ENCODE measurements around the gene TMEM270. TPM values are rescaled to one million over a fixed set of nuclear protein-coding genes. Genes with fewer than 3 reads are reported as not detected.

The TMEM270 gene, protein sequence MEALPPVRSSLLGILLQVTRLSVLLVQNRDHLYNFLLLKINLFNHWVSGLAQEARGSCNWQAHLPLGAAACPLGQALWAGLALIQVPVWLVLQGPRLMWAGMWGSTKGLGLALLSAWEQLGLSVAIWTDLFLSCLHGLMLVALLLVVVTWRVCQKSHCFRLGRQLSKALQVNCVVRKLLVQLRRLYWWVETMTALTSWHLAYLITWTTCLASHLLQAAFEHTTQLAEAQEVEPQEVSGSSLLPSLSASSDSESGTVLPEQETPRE
- not detected for total RNA-seq

DNA sequence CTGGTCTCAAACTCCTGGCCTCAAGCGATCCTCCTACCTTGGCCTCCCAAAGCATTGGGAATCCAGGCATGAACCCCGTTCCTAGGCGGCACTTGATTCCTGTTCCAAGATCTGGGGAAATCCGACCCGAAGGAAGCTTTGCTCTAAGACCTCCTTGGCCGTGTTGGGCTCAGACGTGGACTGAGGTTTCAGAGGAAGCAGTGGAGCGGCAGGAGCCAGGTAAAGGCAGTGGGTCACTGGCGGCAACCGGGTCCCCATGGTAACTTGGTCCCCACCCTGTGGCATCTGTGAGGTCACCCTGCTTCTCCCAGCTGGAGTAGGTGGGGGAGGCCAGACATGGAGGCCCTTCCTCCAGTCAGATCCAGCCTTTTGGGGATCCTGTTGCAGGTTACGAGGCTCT lies at the start of gene TMEM270:
Gene TMEM270 (plus strand): TSS at position 301 of the 400 bp plus-strand sequence. CDS start 36 bp downstream, at position 337.
- H3K9me3 ChIP-seq = no peaks in the 10 kb centered on the region
- no peaks in the 10 kb centered on the region for H3K4me1 ChIP-seq
- TF ChIP-seq, protein P1, sequence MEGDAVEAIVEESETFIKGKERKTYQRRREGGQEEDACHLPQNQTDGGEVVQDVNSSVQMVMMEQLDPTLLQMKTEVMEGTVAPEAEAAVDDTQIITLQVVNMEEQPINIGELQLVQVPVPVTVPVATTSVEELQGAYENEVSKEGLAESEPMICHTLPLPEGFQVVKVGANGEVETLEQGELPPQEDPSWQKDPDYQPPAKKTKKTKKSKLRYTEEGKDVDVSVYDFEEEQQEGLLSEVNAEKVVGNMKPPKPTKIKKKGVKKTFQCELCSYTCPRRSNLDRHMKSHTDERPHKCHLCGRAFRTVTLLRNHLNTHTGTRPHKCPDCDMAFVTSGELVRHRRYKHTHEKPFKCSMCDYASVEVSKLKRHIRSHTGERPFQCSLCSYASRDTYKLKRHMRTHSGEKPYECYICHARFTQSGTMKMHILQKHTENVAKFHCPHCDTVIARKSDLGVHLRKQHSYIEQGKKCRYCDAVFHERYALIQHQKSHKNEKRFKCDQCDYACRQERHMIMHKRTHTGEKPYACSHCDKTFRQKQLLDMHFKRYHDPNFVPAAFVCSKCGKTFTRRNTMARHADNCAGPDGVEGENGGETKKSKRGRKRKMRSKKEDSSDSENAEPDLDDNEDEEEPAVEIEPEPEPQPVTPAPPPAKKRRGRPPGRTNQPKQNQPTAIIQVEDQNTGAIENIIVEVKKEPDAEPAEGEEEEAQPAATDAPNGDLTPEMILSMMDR (IDR thresholded peaks at IDR 0.05) = no peak
- intact Hi-C loops (cut with DNase I) = no loop called here
- H3K27ac ChIP-seq = no peak within 1 kb of the TSS
- no peak for DNase-seq (ENCODE audit: low spot score in 2 of 2)
- H3K4me3 ChIP-seq = no peak within 1 kb of the TSS
- no peaks in the 10 kb centered on the region for H3K36me3 ChIP-seq
- H3K27me3 ChIP-seq = no peaks in the 10 kb centered on the region

DNA sequence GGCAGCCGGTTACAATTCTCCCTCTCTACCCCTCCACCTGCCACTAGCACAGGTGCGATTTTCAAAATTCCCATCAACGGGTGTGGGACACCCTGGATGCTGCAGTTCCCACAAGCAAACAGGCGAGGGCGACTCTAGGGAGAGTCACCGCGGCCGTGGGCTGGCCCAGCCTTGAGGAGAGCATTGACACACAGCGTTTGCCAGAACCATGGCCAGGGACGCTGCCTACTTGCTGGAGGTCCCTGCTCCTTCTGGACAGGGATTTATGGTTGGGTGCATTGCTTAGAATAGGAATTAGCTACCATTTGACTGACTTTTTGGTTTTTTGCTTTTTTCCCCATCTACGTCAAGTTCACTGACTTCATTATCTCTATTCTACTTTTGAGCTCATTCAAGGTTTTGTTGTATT lies 49.2 kb upstream of the TMEM270 start:
- TF ChIP-seq, protein P1 (IDR thresholded peaks at IDR 0.05) = peak; percentile 80 to 92 (median 82)
- intact Hi-C loops (cut with DNase I) = loop anchor here (1.0 kb wide), 1 partner anchor 44 kb away; no protein-coding TSS in a partner anchor
- DNase-seq (ENCODE audit: low spot score in 2 of 2) = peak in 1 of 2 donors; percentile 80
- H3K27ac ChIP-seq = no peak overlapping the region
- no peak overlapping the region for H3K4me3 ChIP-seq
- no peaks in the 10 kb centered on the region for H3K27me3 ChIP-seq
- no peaks in the 10 kb centered on the region for H3K4me1 ChIP-seq
- H3K36me3 ChIP-seq = no peaks in the 10 kb centered on the region
- no peaks in the 10 kb centered on the region for H3K9me3 ChIP-seq

DNA sequence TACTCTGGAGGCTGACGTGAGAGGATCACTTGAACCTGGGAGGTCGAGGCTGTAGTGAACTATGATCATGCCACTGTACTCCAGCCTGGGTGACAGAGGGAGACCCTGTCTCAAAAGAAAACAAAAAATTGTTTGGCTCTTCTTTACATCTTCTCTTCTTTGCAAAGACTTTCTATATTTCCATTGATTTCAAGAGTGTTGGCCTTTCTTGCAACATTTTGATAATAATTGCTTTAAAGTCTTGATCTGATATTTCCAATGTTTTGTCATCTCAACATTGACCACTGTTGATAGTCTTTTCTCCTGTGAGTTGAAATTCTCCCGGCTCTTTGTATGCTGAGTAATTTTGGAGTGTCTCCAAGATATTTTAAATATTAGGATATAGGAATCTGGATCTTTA lies 48.0 kb upstream of the TMEM270 start:
- Histone ChIP-seq H3K9me3 (no peaks in the 10 kb centered on the region), H3K4me3 (no peak overlapping the region), H3K27ac (no peak overlapping the region), H3K36me3 (no peaks in the 10 kb centered on the region), H3K4me1 (no peaks in the 10 kb centered on the region), H3K27me3 (no peaks in the 10 kb centered on the region)
- DNase-seq (ENCODE audit: low spot score in 2 of 2) = no peak
- intact Hi-C loops (cut with DNase I) = no loop called here
- TF ChIP-seq, protein P1 (IDR thresholded peaks at IDR 0.05) = no peak

DNA sequence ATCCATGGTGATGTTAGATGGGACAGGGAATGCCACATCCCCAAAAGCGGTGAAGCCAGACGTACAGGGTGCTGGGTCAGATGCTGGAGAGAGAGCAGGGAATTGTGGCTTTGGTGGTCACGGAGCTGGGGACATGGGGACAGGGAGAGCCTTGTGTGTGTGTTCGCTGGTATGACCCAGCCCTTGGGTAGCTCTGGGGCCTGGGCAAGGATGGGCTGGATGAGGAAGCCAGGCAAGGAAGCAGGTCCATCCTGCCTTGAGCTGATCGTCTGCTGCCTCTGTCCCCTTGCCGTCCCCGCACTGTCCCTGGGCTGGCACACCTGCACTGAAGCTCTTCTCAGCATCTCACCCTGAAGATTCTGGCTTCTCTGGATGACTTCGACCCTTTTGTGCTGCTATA lies 45.5 kb upstream of the TMEM270 start:
- TF ChIP-seq, protein P1 (IDR thresholded peaks at IDR 0.05) = no peak
- Histone ChIP-seq H3K36me3 (no peaks in the 10 kb centered on the region), H3K4me1 (no peaks in the 10 kb centered on the region), H3K9me3 (no peaks in the 10 kb centered on the region), H3K27ac (no peak overlapping the region), H3K27me3 (no peaks in the 10 kb centered on the region), H3K4me3 (no peak overlapping the region)
- intact Hi-C loops (cut with DNase I) = no loop called here
- DNase-seq (ENCODE audit: low spot score in 2 of 2) = peak in 1 of 2 donors; percentile 58

DNA sequence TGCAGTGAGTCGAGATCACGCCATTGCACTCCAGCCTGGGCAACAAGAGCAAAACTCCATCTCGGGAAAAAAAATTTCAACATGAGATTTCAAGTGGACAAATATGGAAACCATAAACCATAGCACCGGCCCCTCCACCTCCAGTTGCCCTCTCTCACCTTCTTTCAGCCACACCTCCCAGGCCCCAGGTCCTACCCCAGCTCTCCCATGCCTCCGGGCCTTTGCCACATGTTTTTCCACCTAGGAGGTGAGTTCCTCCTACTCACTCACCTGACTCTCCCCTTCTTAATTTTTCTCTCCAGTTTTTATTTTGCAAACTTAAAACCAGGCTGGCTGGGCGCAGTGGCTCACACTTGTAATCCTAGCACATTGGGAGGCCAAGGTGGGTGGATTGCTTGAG lies 43.8 kb upstream of the TMEM270 start:
- H3K4me3 ChIP-seq = no peak overlapping the region
- no peaks in the 10 kb centered on the region for H3K36me3 ChIP-seq
- H3K9me3 ChIP-seq = no peaks in the 10 kb centered on the region
- intact Hi-C loops (cut with DNase I) = no loop called here
- TF ChIP-seq, protein P1 (IDR thresholded peaks at IDR 0.05) = no peak
- H3K27me3 ChIP-seq = no peaks in the 10 kb centered on the region
- no peaks in the 10 kb centered on the region for H3K4me1 ChIP-seq
- H3K27ac ChIP-seq = no peak overlapping the region
- peak in 1 of 2 donors; percentile 25 for DNase-seq (ENCODE audit: low spot score in 2 of 2)

All from ascending aorta (tissue), 2 donors.